Motor neuron (in vitro differentiated cells): Measurements from ENCODE around the gene ATL2. TPM values are rescaled to one million over a fixed set of nuclear protein-coding genes. Genes with fewer than 3 reads are reported as not detected.
"Not testable (repeated sequence)": the region's sequence is repeated elsewhere in the genome, so short reads cannot be mapped to it uniquely, and the experiment has no call there.

Source experiments
- ATAC-seq, 8 experiments: fragments of 200-7000 bp; cut with Tn5 transposase; replicated peaks in 6 of 8; 2 replicates each; pipeline ENCODE4 v1.8.0; 2021; ENCODE audit warnings: mild to moderate bottlenecking in 8 of 8, moderate library complexity in 8 of 8
- H3K27ac ChIP-seq, 2 donors: fragments of 250-450 bp; sonication (Bioruptor Pico); 2 replicates each; pipeline ENCODE4 v1.9.0; 2021; ENCODE audit warnings: antibody characterized with exemption in 2 of 2, mild to moderate bottlenecking in 2 of 2, moderate library complexity in 1 of 2
- H3K4me1 ChIP-seq, 2 donors: fragments of 250-450 bp; sonication (Bioruptor Pico); replicated peaks in 1 of 2; 2 replicates each; pipeline ENCODE4 v1.6.1; 2021; ENCODE audit warnings: antibody characterized with exemption in 2 of 2, mild to moderate bottlenecking in 2 of 2, moderate library complexity in 1 of 2
- H3K4me3 ChIP-seq, 5 donors: fragments of 250-450 bp; sonication (Bioruptor Pico); 2 replicates each; pipeline ENCODE4 v1.9.0; 2021; ENCODE audit warnings: antibody characterized with exemption in 5 of 5, mild to moderate bottlenecking in 5 of 5, moderate library complexity in 4 of 5
- WGBS, 10 experiments: fragments of 450-650 bp; shearing (Covaris generic); methylation state at CpG; one replicate each; pipeline ENCODE4 v1.0.0; 2022; 5-methylcytosine and 5-hydroxymethylcytosine counted together
- in situ Hi-C, 9 experiments: fragments of 400-800 bp; cut with MboI; loops; one replicate each; pipeline ENCODE4 v1.15.0; 2021; ENCODE audit warnings: low sequenced_read_pairs in 9 of 9, low pct_unique_long_range_greater_than_20kb in 2 of 9; ENCODE audit not compliant: unreplicated experiment in 9 of 9
- total RNA-seq, 8 experiments: library from RNA; unstranded; fragments of 300-600 nt; gene quantifications; 2 replicates each; pipeline versions ENCODE4 v1.2.3 to v1.2.4, GENCODE V29; 2022

Gene ATL2
- total RNA-seq, 8 experiments from 2014 or later = 21.7 to 76.5 (median 49.1) TPM

GRCh38 chr2:38384338-38384737, 7.3 kb upstream of the ATL2 start:
- WGBS, 10 experiments = 30 to 100% (median 67%) methylated on average over 1 to 3 of the region's 3 CpGs; no CpG with 5 or more reads in 2 of the 10 experiments
- H3K4me3 ChIP-seq = no peak overlapping the region
- peaks cover 0 to 5% of the 10 kb centered on the region in 2 donors for H3K4me1 ChIP-seq
- H3K27ac ChIP-seq = no peak overlapping the region
- ATAC-seq = peak in 1 of 8 experiments; percentile 52
- in situ Hi-C loops = no loop called here

GRCh38 chr2:38383741-38384140, 6.7 kb upstream of the ATL2 start:
- H3K4me1 ChIP-seq, in situ Hi-C loops, H3K4me3 ChIP-seq, H3K27ac ChIP-seq: not testable (repeated sequence)
- peak in 1 of 8 experiments; percentile 88 for ATAC-seq
- WGBS, 10 experiments = 57 to 100% (median 87%) methylated on average over 1 to 6 of the region's 6 CpGs; no CpG with 5 or more reads in 1 of the 10 experiments

DNA sequence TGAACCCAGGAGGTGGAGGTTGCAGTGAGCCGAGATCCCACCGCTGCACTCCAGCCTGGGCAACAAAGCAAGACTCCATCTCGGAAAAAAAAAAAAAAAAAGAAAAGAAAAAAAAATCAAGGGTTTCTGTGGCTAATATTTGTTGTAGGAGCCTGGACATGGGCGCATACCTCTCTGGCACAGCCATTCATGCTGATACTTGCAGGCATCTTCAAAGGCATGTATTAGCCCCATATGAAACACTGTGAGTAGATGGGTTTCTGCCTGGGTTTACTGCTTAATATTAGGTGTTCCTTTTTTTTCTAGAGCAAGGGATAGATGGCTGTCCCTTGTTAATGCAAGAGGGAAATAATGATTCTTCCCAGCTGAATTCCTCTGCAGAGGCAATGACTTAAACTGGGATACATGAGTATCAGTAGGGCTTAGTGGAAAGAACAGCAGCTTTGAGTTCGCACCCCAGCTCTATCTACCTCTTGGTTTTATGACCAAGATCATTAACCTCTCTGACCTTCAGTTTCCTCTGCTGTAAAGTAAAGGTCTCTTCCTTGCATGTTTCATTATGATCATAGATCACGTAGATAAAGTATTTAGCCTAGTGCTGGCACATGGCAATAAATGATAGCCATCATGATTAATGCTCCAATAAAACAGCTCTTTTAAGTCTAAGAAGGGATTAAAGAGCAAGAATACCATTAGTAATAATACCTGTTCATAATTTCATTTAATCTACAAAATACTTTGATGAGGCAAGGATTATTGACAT, 4.5 kb upstream of the ATL2 start:
- Histone ChIP-seq H3K4me1 (peaks cover 5 to 8% of the 10 kb centered on the region in 2 donors), H3K27ac (no peak overlapping the region), H3K4me3 (no peak overlapping the region)
- WGBS, 10 experiments = 50 to 100% (median 90%) methylated on average over 1 to 6 of the region's 6 CpGs; no CpG with 5 or more reads in 4 of the 10 experiments
- in situ Hi-C loops = no loop called here
- no peak for ATAC-seq

DNA sequence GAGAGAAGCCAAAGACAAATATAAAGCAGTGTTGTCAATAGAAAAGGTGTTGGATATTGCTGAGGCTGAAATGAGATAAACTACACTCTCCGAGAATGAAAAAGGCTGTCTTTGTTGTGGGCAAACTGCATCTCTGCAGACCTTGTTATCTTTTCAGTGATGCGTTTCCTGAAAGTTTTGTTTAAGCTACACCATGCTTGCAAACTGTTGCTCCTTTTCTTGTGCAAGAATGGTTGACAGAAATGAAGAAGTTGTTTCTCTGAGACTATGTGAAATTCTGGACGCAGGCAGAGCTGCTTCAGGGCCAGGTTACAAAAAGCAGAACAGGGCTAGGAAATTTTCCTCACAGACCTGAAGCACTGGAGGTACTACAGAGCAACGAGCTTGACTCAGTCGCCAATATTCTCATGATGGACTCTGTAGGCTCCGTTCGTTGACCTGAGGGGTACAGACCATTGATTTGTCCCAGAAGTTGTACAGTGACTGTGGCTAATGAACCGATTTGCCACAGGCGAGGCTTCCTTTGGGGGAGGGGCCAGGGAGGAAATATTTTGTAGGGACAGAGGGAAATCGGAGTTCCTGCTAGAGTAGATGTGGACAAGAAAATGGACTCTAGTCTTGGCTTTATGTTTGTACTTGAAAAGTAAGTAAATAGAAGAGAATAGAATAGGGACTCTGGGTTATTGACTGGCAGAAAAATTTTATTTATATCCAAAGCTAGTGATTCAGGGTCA, 3.5 kb upstream of the ATL2 start:
- WGBS, 10 experiments = 41 to 100% (median 86%) methylated on average over 2 to 8 of the region's 10 CpGs; no CpG with 5 or more reads in 1 of the 10 experiments
- Histone ChIP-seq H3K4me3 (no peak overlapping the region), H3K27ac (no peak overlapping the region), H3K4me1 (peaks cover 5 to 10% of the 10 kb centered on the region in 2 donors)
- in situ Hi-C loops = no loop called here
- ATAC-seq = no peak

- H3K27ac ChIP-seq = peak overlapping the region; percentile 95 to 96
- WGBS, 10 experiments = 0 to 10% (median 0%) methylated on average over 1 to 15 of the region's 80 CpGs; no CpG with 5 or more reads in 5 of the 10 experiments
- peaks cover 5 to 14% of the 10 kb centered on the region in 2 donors for H3K4me1 ChIP-seq
- peak overlapping the region; percentile 88 to 99 (median 94) for H3K4me3 ChIP-seq
- in situ Hi-C loops = no loop called here
- peak; percentile 56 to 65 (median 62) for ATAC-seq
These were observed 575 bp downstream of the ATL2 start for GRCh38 chr2:38376346-38377049.

GRCh38 chr2:38375696-38376345, 1.3 kb downstream of the ATL2 start:
- H3K4me1 ChIP-seq = peaks cover 5 to 12% of the 10 kb centered on the region in 2 donors
- peak overlapping the region; percentile 88 to 99 (median 94) for H3K4me3 ChIP-seq
- peak overlapping the region; percentile 95 to 96 for H3K27ac ChIP-seq
- in situ Hi-C loops = no loop called here
- WGBS, 10 experiments = 0 to 32% (median 12%) methylated on average over 5 to 14 of the region's 19 CpGs
- peak in 2 of 8 experiments; percentile 52 to 57 for ATAC-seq

- Histone ChIP-seq H3K4me3 (peak overlapping the region; percentile 88 to 99 (median 94)), H3K4me1 (peaks cover 5 to 12% of the 10 kb centered on the region in 2 donors), H3K27ac (no peak overlapping the region)
- in situ Hi-C loops = no loop called here
- ATAC-seq = no peak
- WGBS, 10 experiments = 43 to 100% (median 60%) methylated on average over 1 to 2 of the region's 2 CpGs; no CpG with 5 or more reads in 1 of the 10 experiments
These were observed 2.1 kb downstream of the ATL2 start for GRCh38 chr2:38374984-38375383.

- Histone ChIP-seq H3K4me3 (no peak overlapping the region), H3K4me1 (peaks cover 0 to 8% of the 10 kb centered on the region in 2 donors), H3K27ac (no peak overlapping the region)
- 36 to 100% (median 100%) methylated on average over 1 to 5 of the region's 5 CpGs; no CpG with 5 or more reads in 3 of the 10 experiments for WGBS, 10 experiments
- in situ Hi-C loops = no loop called here
- ATAC-seq = no peak
These were observed 5.8 kb downstream of the ATL2 start for GRCh38 chr2:38371235-38371634.

DNA sequence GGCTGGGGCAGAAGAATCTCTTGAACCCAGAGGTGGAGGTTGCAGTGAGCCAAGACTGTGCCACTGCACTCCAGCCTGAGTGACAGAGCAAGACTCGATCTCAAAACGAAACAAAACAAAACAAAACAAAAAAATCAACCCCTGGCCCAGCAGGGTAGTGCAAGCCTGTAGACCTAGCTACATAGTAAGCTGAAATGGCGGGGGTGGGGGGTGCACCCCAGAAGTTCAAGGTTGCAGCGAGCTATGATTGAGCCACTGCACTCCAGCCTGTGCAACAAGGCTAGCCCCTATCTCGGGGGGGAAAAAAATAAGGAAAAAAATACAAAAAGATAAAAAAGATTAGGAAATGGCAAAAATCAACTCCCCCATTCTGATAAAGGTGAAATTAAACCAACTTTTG, 6.4 kb downstream of the ATL2 start:
- WGBS, 10 experiments = 88 to 100% (median 95%) methylated on average over 1 to 5 of the region's 5 CpGs; no CpG with 5 or more reads in 1 of the 10 experiments
- Histone ChIP-seq H3K4me3 (no peak overlapping the region), H3K27ac (no peak overlapping the region), H3K4me1 (peaks cover 0 to 7% of the 10 kb centered on the region in 2 donors)
- in situ Hi-C loops = no loop called here
- no peak for ATAC-seq

DNA sequence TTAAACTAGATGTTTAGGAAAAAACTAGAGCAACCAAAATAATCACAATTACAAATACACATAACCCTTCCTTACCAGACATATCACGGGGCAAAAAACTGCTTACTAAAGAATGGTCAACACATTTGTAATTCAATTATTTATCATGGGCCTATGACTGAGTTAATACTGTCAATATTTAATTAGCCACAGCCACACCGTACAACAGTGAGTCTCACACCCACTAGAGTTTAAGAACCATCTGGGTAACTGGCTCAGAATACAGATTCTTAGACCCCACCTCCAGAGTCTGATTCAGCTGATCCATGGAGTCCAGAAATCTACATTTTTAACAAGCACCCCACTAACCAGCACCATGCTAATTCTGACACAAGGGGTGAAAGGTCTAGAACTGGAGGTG, 14.8 kb downstream of the ATL2 start:
- Histone ChIP-seq H3K4me1 (peaks cover 0 to 2% of the 10 kb centered on the region in 2 donors), H3K4me3 (no peak overlapping the region), H3K27ac (no peak overlapping the region)
- in situ Hi-C loops = no loop called here
- WGBS, 10 experiments = 0 to 90% (median 52%) methylated on average over 1 to 2 of the region's 2 CpGs; no CpG with 5 or more reads in 4 of the 10 experiments
- ATAC-seq = peak in 3 of 8 experiments; percentile 40 to 95 (median 68)

DNA sequence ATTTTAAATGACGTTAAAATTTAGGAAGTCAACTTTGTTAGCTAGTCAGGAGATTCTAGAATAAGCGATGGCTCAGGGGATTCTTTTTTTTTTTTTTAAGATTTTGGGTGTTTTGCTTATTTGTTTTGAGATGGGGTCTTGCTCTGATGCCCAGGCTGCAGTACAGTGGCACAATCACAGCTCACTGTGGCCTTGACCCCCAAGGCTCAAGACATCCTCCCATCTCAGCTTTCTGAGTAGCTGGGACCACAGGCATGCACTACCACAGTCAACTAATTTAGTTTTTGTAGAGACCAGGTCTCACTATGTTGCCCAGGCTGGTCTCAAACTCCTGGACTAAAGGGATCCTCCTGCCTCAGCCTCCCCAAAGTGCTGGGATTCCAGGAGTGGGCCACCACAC, 16.9 kb downstream of the ATL2 start:
- in situ Hi-C loops = no loop called here
- no peak overlapping the region for H3K27ac ChIP-seq
- H3K4me1 ChIP-seq = peaks cover 0 to 2% of the 10 kb centered on the region in 2 donors
- H3K4me3 ChIP-seq = no peak overlapping the region
- ATAC-seq = no peak
- WGBS, 10 experiments = 83 to 100% (median 100%) methylated on average over 1 to 2 of the region's 2 CpGs

DNA sequence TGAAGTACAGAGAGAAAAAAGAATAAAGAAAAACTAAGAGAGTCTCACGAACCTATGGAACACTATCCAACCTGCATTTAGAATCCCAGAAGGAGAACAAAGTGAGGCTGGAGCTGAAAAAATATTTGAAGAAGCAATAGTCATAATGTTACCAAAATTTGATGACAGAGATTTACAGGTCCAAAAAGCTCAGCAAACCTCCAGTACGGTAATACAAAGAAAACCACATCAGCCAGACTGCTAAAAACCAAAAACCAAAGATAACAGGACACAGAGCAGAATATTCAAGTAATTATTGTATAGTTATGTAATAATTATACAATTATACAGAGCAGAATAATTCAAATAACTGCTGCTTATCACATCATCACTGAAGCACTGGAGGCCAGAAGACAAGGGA, 23.7 kb downstream of the ATL2 start:
- 86 to 100% (median 93%) methylated on average over 1 to 2 of the region's 2 CpGs; no CpG with 5 or more reads in 1 of the 10 experiments for WGBS, 10 experiments
- H3K4me3 ChIP-seq = no peak overlapping the region
- H3K27ac ChIP-seq = no peak overlapping the region
- in situ Hi-C loops = no loop called here
- no peak for ATAC-seq
- H3K4me1 ChIP-seq = no peaks in the 10 kb centered on the region
